Measurements from ENCODE around the gene SSBP4.

DNA sequence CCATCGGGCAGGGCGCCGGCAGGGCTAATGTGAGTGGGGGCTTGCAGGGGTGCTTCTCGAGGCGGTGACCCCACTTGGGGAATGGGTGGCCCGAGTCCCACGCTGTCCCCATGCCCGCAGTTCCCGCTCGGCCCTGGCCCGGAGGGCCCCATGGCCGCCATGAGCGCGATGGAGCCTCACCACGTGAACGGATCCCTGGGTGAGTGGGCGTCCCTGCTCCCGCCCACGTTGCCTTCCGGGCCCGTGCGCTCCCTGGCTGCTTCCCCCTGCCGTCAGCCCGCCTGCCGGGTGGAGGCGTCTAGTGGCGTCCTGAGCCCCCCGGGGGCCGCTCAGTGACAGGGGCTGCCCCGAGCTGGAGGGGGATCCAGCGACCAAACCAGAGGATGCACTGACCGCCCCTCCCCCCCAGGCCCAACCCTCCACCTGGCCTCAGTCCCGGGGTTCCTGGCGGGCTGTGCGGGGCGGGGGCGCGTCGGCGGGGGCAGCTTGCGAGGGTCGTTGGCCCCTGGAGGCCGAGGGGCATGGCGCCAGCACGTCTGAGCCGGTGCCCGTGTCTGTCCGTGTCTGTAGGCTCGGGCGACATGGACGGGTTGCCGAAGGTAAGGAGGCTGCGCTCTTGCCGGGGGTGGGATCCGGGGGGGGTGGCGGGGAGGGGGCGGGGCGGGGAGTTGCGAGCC lies 14.0 kb downstream of the SSBP4 start:
- TF ChIP-seq EP300 (IDR thresholded peaks at IDR 0.05; ENCODE audit: borderline replicate concordance in 1 of 2, low read depth in 2 of 2, low read length in 2 of 2) (no peak), RAD21 (IDR thresholded peaks at IDR 0.05 in 1 of 2, conservative IDR thresholded peaks at IDR 0.05 in 1 of 2; ENCODE audit: low read depth in 2 of 2, low read length in 2 of 2) (no peak), POLR2A (IDR thresholded peaks at IDR 0.05; ENCODE audit: control extremely low read depth in 1 of 2, low read depth in 2 of 2, low read length in 2 of 2) (peak in 1 of 2 experiments; percentile 59; a peak in 2 of 3 replicates), EZH2 (IDR thresholded peaks at IDR 0.05; ENCODE audit: low read depth, low read length, severe bottlenecking) (no peak), BRCA1 (IDR thresholded peaks at IDR 0.05; ENCODE audit: low read depth, low read length) (no peak), POLR2AphosphoS5 (IDR thresholded peaks at IDR 0.05; ENCODE audit: low read depth, low read length) (no peak; the same call in 1 of the 2 replicates), JUND (IDR thresholded peaks at IDR 0.05; ENCODE audit: low read length) (no peak), SP1 (IDR thresholded peaks at IDR 0.05; ENCODE audit: low read depth, low read length) (no peak), GABPA (IDR thresholded peaks at IDR 0.05; ENCODE audit: borderline replicate concordance, insufficient read depth, low read length) (no peak), CBX8 (IDR thresholded peaks at IDR 0.05; ENCODE audit: borderline replicate concordance, low read depth, low read length) (no peak)
- TF ChIP-seq, protein P1, sequence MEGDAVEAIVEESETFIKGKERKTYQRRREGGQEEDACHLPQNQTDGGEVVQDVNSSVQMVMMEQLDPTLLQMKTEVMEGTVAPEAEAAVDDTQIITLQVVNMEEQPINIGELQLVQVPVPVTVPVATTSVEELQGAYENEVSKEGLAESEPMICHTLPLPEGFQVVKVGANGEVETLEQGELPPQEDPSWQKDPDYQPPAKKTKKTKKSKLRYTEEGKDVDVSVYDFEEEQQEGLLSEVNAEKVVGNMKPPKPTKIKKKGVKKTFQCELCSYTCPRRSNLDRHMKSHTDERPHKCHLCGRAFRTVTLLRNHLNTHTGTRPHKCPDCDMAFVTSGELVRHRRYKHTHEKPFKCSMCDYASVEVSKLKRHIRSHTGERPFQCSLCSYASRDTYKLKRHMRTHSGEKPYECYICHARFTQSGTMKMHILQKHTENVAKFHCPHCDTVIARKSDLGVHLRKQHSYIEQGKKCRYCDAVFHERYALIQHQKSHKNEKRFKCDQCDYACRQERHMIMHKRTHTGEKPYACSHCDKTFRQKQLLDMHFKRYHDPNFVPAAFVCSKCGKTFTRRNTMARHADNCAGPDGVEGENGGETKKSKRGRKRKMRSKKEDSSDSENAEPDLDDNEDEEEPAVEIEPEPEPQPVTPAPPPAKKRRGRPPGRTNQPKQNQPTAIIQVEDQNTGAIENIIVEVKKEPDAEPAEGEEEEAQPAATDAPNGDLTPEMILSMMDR (IDR thresholded peaks at IDR 0.05; ENCODE audit: control extremely low read depth in 1 of 3, insufficient read depth in 1 of 3, low read depth in 1 of 3, low read length in 3 of 3): no peak
- TF ChIP-seq, protein P2, sequence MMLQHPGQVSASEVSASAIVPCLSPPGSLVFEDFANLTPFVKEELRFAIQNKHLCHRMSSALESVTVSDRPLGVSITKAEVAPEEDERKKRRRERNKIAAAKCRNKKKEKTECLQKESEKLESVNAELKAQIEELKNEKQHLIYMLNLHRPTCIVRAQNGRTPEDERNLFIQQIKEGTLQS (IDR thresholded peaks at IDR 0.05; ENCODE audit: insufficient read depth, low read depth, low read length): no peak

Measured in H1 (cell line).